Ascending aorta (tissue), 2 donors: ENCODE data around the gene PSME3IP1. TPM values are rescaled to one million over a fixed set of nuclear protein-coding genes. Genes with fewer than 3 reads are reported as not detected.
"Not testable (repeated sequence)": the region's sequence is repeated elsewhere in the genome, so short reads cannot be mapped to it uniquely, and the experiment has no call there.

Experiments
- DNase-seq, 2 donors: peaks; one replicate each; pipeline ENCODE4 v3.0.0-alpha.2; 2019; ENCODE audit warnings: low spot score in 2 of 2
- H3K27ac ChIP-seq, 2 donors: fragments of 200-600 bp; sonication (generic); one replicate each; pipeline ENCODE4 v1.5.1; 2016 to 2017; ENCODE audit warnings: mild to moderate bottlenecking in 1 of 2
- H3K27me3 ChIP-seq: fragments of 200-600 bp; sonication (generic); one replicate; pipeline ENCODE4 v1.5.1; 2017
- H3K36me3 ChIP-seq, 2 donors: fragments of 200-600 bp; sonication (generic); one replicate each; pipeline ENCODE4 v1.5.1; 2016
- H3K4me1 ChIP-seq, 2 donors: fragments of 200-600 bp; sonication (generic); one replicate each; pipeline ENCODE4 v1.5.1; 2016 to 2017; ENCODE audit warnings: mild to moderate bottlenecking in 1 of 2
- H3K4me3 ChIP-seq, 2 donors: fragments of 200-600 bp; sonication (generic); one replicate each; pipeline ENCODE4 v1.5.1; 2016 to 2017; ENCODE audit warnings: mild to moderate bottlenecking in 1 of 2
- H3K9me3 ChIP-seq, 2 donors: fragments of 200-600 bp; sonication (generic); one replicate each; pipeline ENCODE4 v1.5.1; 2016
- CTCF ChIP-seq, 3 experiments: fragments of 200-600 bp in 2 of 3; fragments of 450-650 bp in 1 of 3; sonication (generic) in 2 of 3; IDR thresholded peaks; one replicate each; pipeline ENCODE4 v1.5.1; 2016 to 2019; ENCODE audit warnings: antibody characterized with exemption in 3 of 3, mild to moderate bottlenecking in 1 of 3, moderate library complexity in 1 of 3
- intact Hi-C: fragments of 100-400 bp; cut with DNase I; formaldehyde crosslinking; loops from one replicate; pipeline ENCODE4 v1.15.1; 2023
- total RNA-seq: library from RNA; depleted of rRNA; stranded (reverse); fragments of >200 nt; gene quantifications from one replicate; pipeline ENCODE4 v1.1.0, GENCODE V29; 2016

Gene PSME3IP1
- total RNA-seq, 1 donor from 2014 or later: 32.6 TPM

GRCh38 chr16:57192720-57193486, 7.1 kb upstream of the PSME3IP1 start:
- Histone ChIP-seq H3K36me3 (no peaks in the 10 kb centered on the region), H3K9me3 (no peaks in the 10 kb centered on the region), H3K4me3 (no peak overlapping the region), H3K27me3 (no peaks in the 10 kb centered on the region), H3K27ac (peak overlapping the region in 1 of 2 donors; percentile 20), H3K4me1 (peaks cover 0 to 43% of the 10 kb centered on the region in 2 donors)
- DNase-seq: no peak
- TF ChIP-seq CTCF (IDR thresholded peaks at IDR 0.05): no peak
- intact Hi-C loops: no loop called here

- intact Hi-C loops: no loop called here
- Histone ChIP-seq H3K27ac (peak overlapping the region; percentile 20 to 31), H3K4me1 (peaks cover 5 to 50% of the 10 kb centered on the region in 2 donors), H3K27me3 (no peaks in the 10 kb centered on the region), H3K36me3 (no peaks in the 10 kb centered on the region), H3K9me3 (no peaks in the 10 kb centered on the region), H3K4me3 (no peak overlapping the region)
- DNase-seq: no peak
- TF ChIP-seq CTCF (IDR thresholded peaks at IDR 0.05): no peak
Observed at GRCh38 chr16:57192146-57192545, 6.3 kb upstream of the PSME3IP1 start.

DNA sequence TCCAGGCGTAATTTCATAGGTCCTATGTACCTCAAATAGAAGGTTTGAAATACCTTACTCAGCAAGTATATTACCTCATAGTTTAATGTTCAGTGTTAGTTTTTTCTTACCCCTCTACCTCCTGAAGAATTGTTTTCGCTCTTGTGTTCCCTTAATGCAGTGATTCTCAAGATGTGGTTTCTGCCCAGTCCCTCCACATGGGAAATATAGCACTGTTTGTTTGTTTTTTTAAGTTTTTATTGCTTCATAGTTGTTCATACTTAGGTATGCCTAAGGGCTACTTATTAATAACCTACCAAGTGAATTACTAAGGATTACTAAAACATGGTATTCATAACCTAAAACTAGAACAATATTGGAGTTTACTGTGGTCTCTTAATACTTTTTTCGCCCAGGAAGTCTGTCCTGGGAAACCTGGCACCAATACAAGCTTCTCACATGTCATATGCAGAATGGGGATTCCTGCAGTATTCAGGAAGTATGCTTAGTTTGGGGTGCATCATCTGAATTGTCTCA, 5.3 kb upstream of the PSME3IP1 start:
- H3K27me3 ChIP-seq: no peaks in the 10 kb centered on the region
- intact Hi-C loops: no loop called here
- H3K36me3 ChIP-seq: no peaks in the 10 kb centered on the region
- no peak overlapping the region for H3K4me3 ChIP-seq
- H3K4me1 ChIP-seq: peaks cover 5 to 47% of the 10 kb centered on the region in 2 donors
- no peak overlapping the region for H3K27ac ChIP-seq
- DNase-seq: no peak
- no peak for TF ChIP-seq CTCF (IDR thresholded peaks at IDR 0.05)
- no peaks in the 10 kb centered on the region for H3K9me3 ChIP-seq

DNA sequence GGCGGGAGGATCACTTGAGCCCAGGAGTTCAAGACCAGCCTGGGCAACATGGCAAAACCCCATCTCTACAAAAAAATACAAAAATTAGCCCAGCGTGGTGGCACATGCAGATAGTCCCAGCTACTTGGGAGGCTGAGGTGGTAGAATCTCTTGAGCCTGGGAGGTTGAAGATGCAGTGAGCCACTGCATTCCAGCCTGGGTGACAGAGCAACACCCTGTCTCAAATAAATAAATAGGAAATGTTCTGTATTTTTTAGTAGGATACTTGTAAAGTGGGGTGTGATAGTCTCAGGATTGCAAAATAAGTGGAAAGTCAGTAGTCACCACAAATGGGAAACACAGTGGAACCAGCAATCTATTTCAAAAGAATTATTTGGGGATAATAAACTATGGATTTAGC, 4.3 kb upstream of the PSME3IP1 start:
- H3K4me1 ChIP-seq: peaks cover 5 to 45% of the 10 kb centered on the region in 2 donors
- no peak overlapping the region for H3K27ac ChIP-seq
- H3K9me3 ChIP-seq: no peaks in the 10 kb centered on the region
- H3K27me3 ChIP-seq: no peaks in the 10 kb centered on the region
- intact Hi-C loops: no loop called here
- H3K36me3 ChIP-seq: no peaks in the 10 kb centered on the region
- DNase-seq: no peak
- TF ChIP-seq CTCF (IDR thresholded peaks at IDR 0.05): no peak
- no peak overlapping the region for H3K4me3 ChIP-seq

GRCh38 chr16:57189527-57189926, 3.7 kb upstream of the PSME3IP1 start:
- H3K4me1 ChIP-seq: peaks cover 5 to 47% of the 10 kb centered on the region in 2 donors
- DNase-seq, H3K9me3 ChIP-seq, H3K27ac ChIP-seq, H3K4me3 ChIP-seq, H3K36me3 ChIP-seq, H3K27me3 ChIP-seq: not testable (repeated sequence)
- intact Hi-C loops: loop anchor here (5.0 to 10.0 kb wide), 6 partner anchors 97 to 615 kb away; partner anchors contain the start of genes CPNE2, HERPUD1, KIFC3 and MT1A

GRCh38 chr16:57188711-57189002, 2.8 kb upstream of the PSME3IP1 start:
- no peak for DNase-seq
- intact Hi-C loops: loop anchor here (5.0 to 10.0 kb wide), 6 partner anchors 96 to 616 kb away; partner anchors contain the start of genes CPNE2, HERPUD1, KIFC3 and MT1A
- Histone ChIP-seq H3K36me3 (no peaks in the 10 kb centered on the region), H3K4me3 (no peak overlapping the region), H3K27ac (no peak overlapping the region), H3K4me1 (peaks cover 5 to 42% of the 10 kb centered on the region in 2 donors), H3K9me3 (no peaks in the 10 kb centered on the region), H3K27me3 (no peaks in the 10 kb centered on the region)
- no peak for TF ChIP-seq CTCF (IDR thresholded peaks at IDR 0.05)

GRCh38 chr16:57187902-57188710, 2.3 kb upstream of the PSME3IP1 start:
- DNase-seq: not testable (repeated sequence)
- Histone ChIP-seq H3K4me1 (peaks cover 5 to 39% of the 10 kb centered on the region in 2 donors), H3K27ac (peak overlapping the region; percentile 95 to 96)

More at GRCh38 chr16:57187902-57188710, 2.3 kb upstream of the PSME3IP1 start:
- H3K27me3 ChIP-seq, H3K9me3 ChIP-seq, H3K36me3 ChIP-seq: not testable (repeated sequence)
- H3K4me3 ChIP-seq: peak overlapping the region; percentile 78
- intact Hi-C loops: loop anchor here (2.0 to 10.0 kb wide), 7 partner anchors 96 to 617 kb away; partner anchors contain the start of genes CIAPIN1, COQ9, CPNE2 and HERPUD1
